Measurements from ENCODE around the gene PHPT1. TPM values are rescaled to one million over a fixed set of nuclear protein-coding genes. Genes with fewer than 3 reads are reported as not detected.

Gene PHPT1
- total RNA-seq, 1 experiment from 2014 or later = 161 TPM

DNA sequence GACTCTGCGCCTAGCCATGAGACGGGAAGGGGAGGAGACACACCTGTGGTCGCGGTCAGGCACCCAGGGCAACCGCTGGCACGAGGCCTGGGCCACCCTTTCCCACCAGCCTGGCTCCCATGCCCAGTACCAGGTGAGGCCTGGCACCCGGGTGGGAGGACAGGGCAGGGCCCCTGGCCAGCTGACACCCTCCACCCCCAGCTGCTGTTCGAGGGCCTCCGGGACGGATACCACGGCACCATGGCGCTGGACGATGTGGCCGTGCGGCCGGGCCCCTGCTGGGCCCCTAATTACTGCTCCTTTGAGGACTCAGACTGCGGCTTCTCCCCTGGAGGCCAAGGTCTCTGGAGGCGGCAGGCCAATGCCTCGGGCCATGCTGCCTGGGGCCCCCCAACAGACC, 8.0 kb downstream of the PHPT1 start:
- H4K91ac ChIP-seq (ENCODE audit: insufficient read length, low read depth, low read length) = no peak overlapping the region
- H3K4me2 ChIP-seq (ENCODE audit: insufficient read depth, insufficient read length, low read length) = no peak overlapping the region
- H3K9me3 ChIP-seq (ENCODE audit: control insufficient read depth, low read depth, low read length) = no peaks in the 10 kb centered on the region
- H3T11ph ChIP-seq (ENCODE audit: low read length) = no peak overlapping the region
- H2BK12ac ChIP-seq (ENCODE audit: insufficient read length, low read depth, low read length) = no peak overlapping the region
- no peaks in the 10 kb centered on the region for H3K4me1 ChIP-seq (ENCODE audit: insufficient read depth, low read length)
- H3K79me1 ChIP-seq (ENCODE audit: insufficient read depth, low read depth, low read length, poor library complexity, severe bottlenecking) = no peaks in the 10 kb centered on the region
- no peak overlapping the region for H3K4ac ChIP-seq (ENCODE audit: low read depth, low read length)
- no CpG with 5 or more reads among the region's 19 CpGs for WGBS (ENCODE audit: extremely low coverage, insufficient read length, low lambda C conversion rate)
- no peaks in the 10 kb centered on the region for H3K4me1 Mint-ChIP-seq
- peak; percentile 28 for DNase-seq
- no peak overlapping the region for H3K9ac ChIP-seq (ENCODE audit: extremely low read depth, insufficient read length, low read length)
- H2BK120ac ChIP-seq (ENCODE audit: low read depth, low read length, poor library complexity, severe bottlenecking) = no peak overlapping the region
- no peaks in the 10 kb centered on the region for H3K9me3 Mint-ChIP-seq
- H3K27me3 ChIP-seq (ENCODE audit: insufficient read depth, low read length) = no peaks in the 10 kb centered on the region
- no peak overlapping the region for H3K27ac Mint-ChIP-seq
- H3K79me2 ChIP-seq (ENCODE audit: insufficient read depth, low read length) = no peaks in the 10 kb centered on the region
- no peak overlapping the region for H3K56ac ChIP-seq (ENCODE audit: insufficient read length, low read depth, low read length)
- no peak overlapping the region for H4K8ac ChIP-seq (replicated peaks; ENCODE audit: insufficient read length, low read depth, low read length)
- no peak overlapping the region for H3K14ac ChIP-seq (ENCODE audit: insufficient read depth, low read length)
- no peak overlapping the region for H2BK5ac ChIP-seq (ENCODE audit: insufficient read length, low read length)
- no peak overlapping the region for H4K5ac ChIP-seq (ENCODE audit: insufficient read length, low read depth, low read length)
- H2BK20ac ChIP-seq (ENCODE audit: low read depth, low read length, poor library complexity, severe bottlenecking) = no peak overlapping the region
- no peaks in the 10 kb centered on the region for H3K23me2 ChIP-seq (ENCODE audit: insufficient read length, low read depth, low read length, poor library complexity, severe bottlenecking)
- H4K20me1 ChIP-seq (ENCODE audit: control insufficient read depth, insufficient read depth, insufficient read length) = no peaks in the 10 kb centered on the region
- no peak overlapping the region for H3K23ac ChIP-seq (ENCODE audit: insufficient read length, low read depth, low read length)
- H3K4me3 Mint-ChIP-seq = no peak overlapping the region
- H2BK15ac ChIP-seq (ENCODE audit: low read depth, low read length) = no peak overlapping the region
- no peak overlapping the region for H2AK5ac ChIP-seq (ENCODE audit: insufficient read length, low read length)
- TF ChIP-seq, protein P1, sequence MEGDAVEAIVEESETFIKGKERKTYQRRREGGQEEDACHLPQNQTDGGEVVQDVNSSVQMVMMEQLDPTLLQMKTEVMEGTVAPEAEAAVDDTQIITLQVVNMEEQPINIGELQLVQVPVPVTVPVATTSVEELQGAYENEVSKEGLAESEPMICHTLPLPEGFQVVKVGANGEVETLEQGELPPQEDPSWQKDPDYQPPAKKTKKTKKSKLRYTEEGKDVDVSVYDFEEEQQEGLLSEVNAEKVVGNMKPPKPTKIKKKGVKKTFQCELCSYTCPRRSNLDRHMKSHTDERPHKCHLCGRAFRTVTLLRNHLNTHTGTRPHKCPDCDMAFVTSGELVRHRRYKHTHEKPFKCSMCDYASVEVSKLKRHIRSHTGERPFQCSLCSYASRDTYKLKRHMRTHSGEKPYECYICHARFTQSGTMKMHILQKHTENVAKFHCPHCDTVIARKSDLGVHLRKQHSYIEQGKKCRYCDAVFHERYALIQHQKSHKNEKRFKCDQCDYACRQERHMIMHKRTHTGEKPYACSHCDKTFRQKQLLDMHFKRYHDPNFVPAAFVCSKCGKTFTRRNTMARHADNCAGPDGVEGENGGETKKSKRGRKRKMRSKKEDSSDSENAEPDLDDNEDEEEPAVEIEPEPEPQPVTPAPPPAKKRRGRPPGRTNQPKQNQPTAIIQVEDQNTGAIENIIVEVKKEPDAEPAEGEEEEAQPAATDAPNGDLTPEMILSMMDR (conservative IDR thresholded peaks at IDR 0.05) = no peak
- H3K18ac ChIP-seq (ENCODE audit: insufficient read length, low read depth, low read length) = no peak overlapping the region
- peaks cover 0 to 18% (median 10%) of the 10 kb centered on the region in 3 experiments; a peak in 5 of 7 replicates for H3K36me3 Mint-ChIP-seq (ENCODE audit: insufficient read depth in 1 of 3, low read depth in 3 of 3)
- H3K27me3 Mint-ChIP-seq (ENCODE audit: low read depth) = no peaks in the 10 kb centered on the region; the same call in 1 of the 2 replicates
- H2AFZ ChIP-seq (ENCODE audit: low read length) = no peak overlapping the region
- H3K27ac ChIP-seq (ENCODE audit: insufficient read length, low read depth, low read length) = no peak overlapping the region
